Heart left ventricle (tissue), 13 donors: ENCODE measurements around the gene FAT2.

Experiments used
- POLR2A ChIP-seq, 2 donors: fragments of 450-650 bp; IDR thresholded peaks; one replicate each; pipeline ENCODE4 v1.6.1; 2017; ENCODE audit warnings: antibody characterized with exemption in 2 of 2, mild to moderate bottlenecking in 2 of 2, moderate library complexity in 2 of 2
- TF ChIP-seq, protein P1 (sequence below), 12 donors: fragments of 200-600 bp; sonication (generic) in 4 of 12; IDR thresholded peaks; one replicate each; pipeline versions ENCODE4 v1.5.0 to v1.8.0; 2018 to 2022; ENCODE audit warnings: antibody characterized with exemption in 12 of 12, mild to moderate bottlenecking in 5 of 12
- donor health status: ischemic (EF 13 %, LVEDD 7.1; RV severe dilation, severe dysfunction).
- donor health status: DM: no; HTN: yes; CAD: no.
- donor health status: DM: no; HTN: no; CAD: no.
- donor health status: ischemic (EF 25% LVEDD 6.9; RV normal size, moderate dysfunction).
- donor health status: ischemic (EF 25% LVEDD 5.7; RV mildly dilated, moderate dysfunction).
- donor health status: ischemic (EF 35%, LVEDD 5.7; RV mildly dilated, moderate dysfunction).
- donor health status: nonischemic (EF 11% LVEDD 7.7; RV severe dilation, severe dysfunction).
- donor health status: DM: yes; HTN: yes; CAD: no.
- donor health status: PGD.
- donor health status: ischemic (EF 29% LVEDD 5.4; RV normal size, mild dysfunction).
- donor health status: nonischemic (EF 23%, LVEDD 6.1; RV moderate dilation, normal function).

GRCh38 chr5:151601391-151601790, 10.3 kb upstream of the FAT2 start:
- TF ChIP-seq, protein P1, sequence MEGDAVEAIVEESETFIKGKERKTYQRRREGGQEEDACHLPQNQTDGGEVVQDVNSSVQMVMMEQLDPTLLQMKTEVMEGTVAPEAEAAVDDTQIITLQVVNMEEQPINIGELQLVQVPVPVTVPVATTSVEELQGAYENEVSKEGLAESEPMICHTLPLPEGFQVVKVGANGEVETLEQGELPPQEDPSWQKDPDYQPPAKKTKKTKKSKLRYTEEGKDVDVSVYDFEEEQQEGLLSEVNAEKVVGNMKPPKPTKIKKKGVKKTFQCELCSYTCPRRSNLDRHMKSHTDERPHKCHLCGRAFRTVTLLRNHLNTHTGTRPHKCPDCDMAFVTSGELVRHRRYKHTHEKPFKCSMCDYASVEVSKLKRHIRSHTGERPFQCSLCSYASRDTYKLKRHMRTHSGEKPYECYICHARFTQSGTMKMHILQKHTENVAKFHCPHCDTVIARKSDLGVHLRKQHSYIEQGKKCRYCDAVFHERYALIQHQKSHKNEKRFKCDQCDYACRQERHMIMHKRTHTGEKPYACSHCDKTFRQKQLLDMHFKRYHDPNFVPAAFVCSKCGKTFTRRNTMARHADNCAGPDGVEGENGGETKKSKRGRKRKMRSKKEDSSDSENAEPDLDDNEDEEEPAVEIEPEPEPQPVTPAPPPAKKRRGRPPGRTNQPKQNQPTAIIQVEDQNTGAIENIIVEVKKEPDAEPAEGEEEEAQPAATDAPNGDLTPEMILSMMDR (IDR thresholded peaks at IDR 0.05): no peak
- no peak for TF ChIP-seq POLR2A (IDR thresholded peaks at IDR 0.05)
